ENCODE data around the gene STK35.
A peak's percentile ranks its signal among the peaks of the same experiment; 100 is the strongest.

Gene STK35

GRCh38 chr20:2093159-2093781 is 8.4 kb upstream of the STK35 start:
- Mint-ChIP-seq H3K27ac (no peak overlapping the region), H3K4me3 (no peak overlapping the region), H3K9me3 (no peaks in the 10 kb centered on the region), H3K4me1 (peaks cover 12% of the 10 kb centered on the region), H3K36me3 (no peaks in the 10 kb centered on the region), H3K27me3 (peaks cover 52% of the 10 kb centered on the region)
- no peak for ATAC-seq

- Mint-ChIP-seq H3K4me1 (peaks cover 12% of the 10 kb centered on the region), H3K27ac (no peak overlapping the region), H3K36me3 (no peaks in the 10 kb centered on the region), H3K9me3 (no peaks in the 10 kb centered on the region), H3K4me3 (no peak overlapping the region), H3K27me3 (peaks cover 46% of the 10 kb centered on the region)
- ATAC-seq: peak; percentile 61
These were observed 7.7 kb upstream of the STK35 start for GRCh38 chr20:2093883-2094282.

GRCh38 chr20:2101865-2102584 is 398 bp downstream of the STK35 start:
- Mint-ChIP-seq H3K4me1 (peaks cover 45% of the 10 kb centered on the region), H3K36me3 (peaks cover 20% of the 10 kb centered on the region), H3K27me3 (no peaks in the 10 kb centered on the region), H3K27ac (peak overlapping the region; percentile 100), H3K9me3 (no peaks in the 10 kb centered on the region), H3K4me3 (peak overlapping the region; percentile 87)
- ATAC-seq: peak; percentile 93

- Mint-ChIP-seq H3K4me3 (peak overlapping the region; percentile 87), H3K4me1 (peaks cover 53% of the 10 kb centered on the region), H3K9me3 (no peaks in the 10 kb centered on the region), H3K27me3 (no peaks in the 10 kb centered on the region), H3K36me3 (peaks cover 20% of the 10 kb centered on the region), H3K27ac (peak overlapping the region; percentile 100)
- peak; percentile 85 for ATAC-seq
These were observed 1.2 kb downstream of the STK35 start for GRCh38 chr20:2102585-2103460.

- no peak for ATAC-seq
- Mint-ChIP-seq H3K4me1 (peaks cover 61% of the 10 kb centered on the region), H3K9me3 (no peaks in the 10 kb centered on the region), H3K4me3 (peak overlapping the region; percentile 87), H3K27me3 (no peaks in the 10 kb centered on the region), H3K36me3 (peaks cover 20% of the 10 kb centered on the region), H3K27ac (peak overlapping the region; percentile 100)
These were observed 2.0 kb downstream of the STK35 start for GRCh38 chr20:2103461-2104153.

- Mint-ChIP-seq H3K27ac (peak overlapping the region; percentile 100), H3K4me3 (peak overlapping the region; percentile 87), H3K4me1 (peaks cover 67% of the 10 kb centered on the region), H3K36me3 (peaks cover 26% of the 10 kb centered on the region), H3K9me3 (no peaks in the 10 kb centered on the region), H3K27me3 (no peaks in the 10 kb centered on the region)
- ATAC-seq: no peak
These were observed 2.6 kb downstream of the STK35 start for GRCh38 chr20:2104236-2104635.

GRCh38 chr20:2108498-2108897 is 6.9 kb downstream of the STK35 start:
- Mint-ChIP-seq H3K27me3 (no peaks in the 10 kb centered on the region), H3K36me3 (peaks cover 38% of the 10 kb centered on the region), H3K4me1 (peaks cover 94% of the 10 kb centered on the region), H3K27ac (peak overlapping the region; percentile 3), H3K9me3 (no peaks in the 10 kb centered on the region), H3K4me3 (peak overlapping the region; percentile 40)
- ATAC-seq: peak; percentile 88

GRCh38 chr20:2108987-2109386 is 7.4 kb downstream of the STK35 start:
- H3K27ac Mint-ChIP-seq: peak overlapping the region; percentile 3
- no peaks in the 10 kb centered on the region for H3K27me3 Mint-ChIP-seq
- peak overlapping the region; percentile 40 for H3K4me3 Mint-ChIP-seq
- H3K9me3 Mint-ChIP-seq: no peaks in the 10 kb centered on the region
- peak; percentile 22 for ATAC-seq
- peaks cover 94% of the 10 kb centered on the region for H3K4me1 Mint-ChIP-seq
- peaks cover 33% of the 10 kb centered on the region for H3K36me3 Mint-ChIP-seq

- Mint-ChIP-seq H3K27me3 (no peaks in the 10 kb centered on the region), H3K9me3 (no peaks in the 10 kb centered on the region), H3K36me3 (peaks cover 35% of the 10 kb centered on the region), H3K4me1 (peaks cover 94% of the 10 kb centered on the region), H3K4me3 (no peak overlapping the region), H3K27ac (no peak overlapping the region)
- no peak for ATAC-seq
These were observed 8.0 kb downstream of the STK35 start for GRCh38 chr20:2109425-2110210.

- Mint-ChIP-seq H3K36me3 (peaks cover 39% of the 10 kb centered on the region), H3K4me1 (peaks cover 77% of the 10 kb centered on the region), H3K27ac (peak overlapping the region; percentile 44), H3K4me3 (no peak overlapping the region), H3K27me3 (no peaks in the 10 kb centered on the region), H3K9me3 (no peaks in the 10 kb centered on the region)
- ATAC-seq: no peak
These were observed 11.3 kb downstream of the STK35 start for GRCh38 chr20:2112910-2113309.

GRCh38 chr20:2114127-2114959 is 12.7 kb downstream of the STK35 start:
- no peak for ATAC-seq
- peak overlapping the region; percentile 8 for H3K4me3 Mint-ChIP-seq
- peaks cover 43% of the 10 kb centered on the region for H3K36me3 Mint-ChIP-seq
- H3K27me3 Mint-ChIP-seq: no peaks in the 10 kb centered on the region
- H3K9me3 Mint-ChIP-seq: no peaks in the 10 kb centered on the region
- H3K27ac Mint-ChIP-seq: peak overlapping the region; percentile 56
- H3K4me1 Mint-ChIP-seq: peaks cover 71% of the 10 kb centered on the region

- Mint-ChIP-seq H3K27me3 (no peaks in the 10 kb centered on the region), H3K4me3 (no peak overlapping the region), H3K9me3 (no peaks in the 10 kb centered on the region), H3K36me3 (peaks cover 50% of the 10 kb centered on the region), H3K4me1 (peaks cover 71% of the 10 kb centered on the region), H3K27ac (peak overlapping the region; percentile 56)
- no peak for ATAC-seq
These were observed 13.5 kb downstream of the STK35 start for GRCh38 chr20:2114990-2115681.

Measured in stimulated activated memory B cell treated with anti-CD40 and anti-IgM and Interleukin-4, amounts not matched to agents 10 μg/mL and 1 μg/mL and 100 μg/mL, for 72 hours (primary cell).